Activated CD4-positive, alpha-beta memory T cell treated with anti-CD3 and anti-CD28 coated beads for 36 hours (primary cell): ENCODE measurements around the gene PARP15. TPM values are rescaled to one million over a fixed set of nuclear protein-coding genes. Genes with fewer than 3 reads are reported as not detected.
A peak's percentile ranks its signal among the peaks of the same experiment; 100 is the strongest.
"Not testable (repeated sequence)": the region's sequence is repeated elsewhere in the genome, so short reads cannot be mapped to it uniquely, and the experiment has no call there.

Experiments
- CTCF ChIA-PET: fragments of 350-600 bp; sonication (Branson Sonifier 250); formaldehyde crosslinking; loops from one replicate; lab custom pipeline; 2021; ENCODE audit warnings: antibody characterized with exemption, inconsistent platforms; lab: Charles Lee
- POLR2A ChIA-PET: fragments of 350-600 bp; sonication (Branson Sonifier 250); formaldehyde crosslinking; loops from one replicate; lab custom pipeline; 2021; ENCODE audit warnings: antibody characterized with exemption; lab: Charles Lee
- DNase-seq: peaks from one replicate; pipeline ENCODE4 v3.0.0-alpha.2; 2020
- H3K27ac Mint-ChIP-seq: one replicate; pipeline ENCODE4 v1.8.0; 2021; ENCODE audit warnings: mixed read lengths
- H3K27me3 Mint-ChIP-seq: one replicate; pipeline ENCODE4 v1.8.0; 2021; ENCODE audit warnings: mixed read lengths
- H3K36me3 Mint-ChIP-seq: one replicate; pipeline ENCODE4 v1.8.0; 2021; ENCODE audit warnings: mixed read lengths
- H3K4me1 Mint-ChIP-seq: one replicate; pipeline ENCODE4 v1.8.0; 2021; ENCODE audit warnings: low read depth, mixed read lengths
- H3K4me3 Mint-ChIP-seq: one replicate; pipeline ENCODE4 v1.8.0; 2021; ENCODE audit warnings: mild to moderate bottlenecking, mixed read lengths
- H3K9me3 Mint-ChIP-seq: one replicate; pipeline ENCODE4 v1.8.0; 2021; ENCODE audit warnings: mixed read lengths
- intact Hi-C: fragments of 100-400 bp; cut with micrococcal nuclease; formaldehyde crosslinking; loops from one replicate; pipeline ENCODE4 v1.15.1; 2023
- total RNA-seq, 2 experiments: library from RNA; stranded (reverse); gene quantifications; one replicate each; pipeline ENCODE4 v1.2.3, GENCODE V29; 2021

PARP15 gene
- total RNA-seq, 2 experiments from 2014 or later = 9.1 to 11.0 TPM

DNA sequence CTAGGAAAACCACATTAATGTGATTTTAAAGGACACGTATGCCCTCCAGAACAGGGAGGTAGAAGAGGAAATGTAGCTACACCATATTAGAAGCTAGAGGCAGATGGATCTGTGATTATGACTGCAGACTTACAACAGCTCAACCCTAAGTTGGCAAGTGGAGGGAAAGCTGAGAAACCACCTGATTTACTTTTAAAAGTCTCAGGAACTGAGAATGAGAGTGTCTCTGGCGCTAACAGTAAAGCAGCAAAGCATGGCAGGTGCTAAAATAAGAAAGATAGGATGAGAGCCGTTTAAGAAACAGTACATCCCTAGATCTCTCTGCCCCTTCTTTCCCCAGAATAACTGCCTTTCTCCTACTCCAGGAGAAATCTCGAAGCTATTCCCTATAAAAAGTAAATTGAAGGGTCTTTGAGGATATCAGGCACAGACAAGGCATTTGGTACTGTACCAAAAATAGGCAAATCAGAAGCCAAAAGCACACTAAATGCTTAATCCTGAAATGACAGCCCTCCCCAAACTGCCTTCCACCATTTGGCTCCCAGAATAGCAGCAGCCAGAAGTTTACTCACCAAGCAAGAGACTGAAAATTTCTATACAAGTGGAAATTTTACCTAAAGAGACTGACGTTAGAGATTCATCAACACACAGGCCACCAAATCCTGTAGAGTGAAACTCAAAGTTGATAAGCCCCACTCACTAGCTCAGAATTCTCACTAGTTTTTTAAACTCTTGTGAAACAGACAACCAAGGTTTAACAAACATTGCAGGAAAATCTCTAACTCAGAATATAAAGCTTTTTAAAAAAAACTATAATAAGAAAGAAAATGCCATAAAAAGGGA, 68.9 kb downstream of the PARP15 start:
- intact Hi-C loops = loop anchor here (1.0 to 2.0 kb wide), 3 partner anchors 14 to 70 kb away; no protein-coding TSS in a partner anchor
- CTCF ChIA-PET = interaction anchor here (1.0 to 2.6 kb wide), 3 partner anchors 15 to 85 kb away, joined by 3 to 10 read pairs (median 5); no protein-coding TSS in a partner anchor
- peaks cover 35% of the 10 kb centered on the region for H3K4me1 Mint-ChIP-seq
- POLR2A ChIA-PET = interaction anchor here (0.6 to 1.5 kb wide), 3 partner anchors 23 to 82 kb away, joined by 3 to 4 read pairs (median 4); partner anchors contain the start of genes DTX3L and PARP9
- peak; percentile 31 for DNase-seq
- no peaks in the 10 kb centered on the region for H3K27me3 Mint-ChIP-seq
- H3K4me3 Mint-ChIP-seq = peak overlapping the region; percentile 6
- no peaks in the 10 kb centered on the region for H3K9me3 Mint-ChIP-seq
- H3K27ac Mint-ChIP-seq = peak overlapping the region; percentile 65
- H3K36me3 Mint-ChIP-seq = no peaks in the 10 kb centered on the region

DNA sequence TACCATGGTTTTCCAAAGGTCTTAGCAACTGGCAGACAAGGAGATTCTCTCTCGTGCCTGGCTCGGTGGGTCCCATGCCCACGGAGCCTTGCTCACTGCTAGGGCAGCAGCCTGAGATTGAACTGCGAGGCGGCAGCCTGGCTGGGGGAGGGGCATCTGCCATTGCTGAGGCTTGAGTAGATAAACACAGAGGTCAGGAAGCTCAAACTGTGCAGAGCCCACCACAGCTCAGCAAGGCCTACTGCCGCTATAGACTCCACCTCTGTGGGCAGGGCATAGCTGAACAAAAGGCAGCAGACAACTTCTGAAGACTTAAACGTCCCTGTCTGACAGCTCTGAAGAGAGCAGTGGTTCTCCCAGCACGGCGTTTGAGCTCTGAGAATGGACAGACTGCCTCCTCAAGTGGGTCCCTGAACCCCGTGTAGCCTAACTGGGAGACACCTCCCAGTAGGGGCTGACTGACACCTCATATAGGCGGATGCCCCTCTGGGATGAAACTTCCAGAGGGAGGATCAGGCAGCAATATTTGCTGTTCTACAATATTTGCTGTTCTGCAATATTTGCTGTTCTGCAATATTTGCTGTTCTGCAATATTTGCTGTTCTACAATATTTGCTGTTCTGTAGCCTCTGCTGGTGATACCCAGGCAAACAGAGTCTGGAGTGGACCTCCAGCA, 73.9 kb downstream of the PARP15 start:
- H3K27ac Mint-ChIP-seq, H3K36me3 Mint-ChIP-seq, H3K4me3 Mint-ChIP-seq, H3K9me3 Mint-ChIP-seq, H3K4me1 Mint-ChIP-seq, POLR2A ChIA-PET, H3K27me3 Mint-ChIP-seq, DNase-seq, intact Hi-C loops, CTCF ChIA-PET: not testable (repeated sequence)

DNA sequence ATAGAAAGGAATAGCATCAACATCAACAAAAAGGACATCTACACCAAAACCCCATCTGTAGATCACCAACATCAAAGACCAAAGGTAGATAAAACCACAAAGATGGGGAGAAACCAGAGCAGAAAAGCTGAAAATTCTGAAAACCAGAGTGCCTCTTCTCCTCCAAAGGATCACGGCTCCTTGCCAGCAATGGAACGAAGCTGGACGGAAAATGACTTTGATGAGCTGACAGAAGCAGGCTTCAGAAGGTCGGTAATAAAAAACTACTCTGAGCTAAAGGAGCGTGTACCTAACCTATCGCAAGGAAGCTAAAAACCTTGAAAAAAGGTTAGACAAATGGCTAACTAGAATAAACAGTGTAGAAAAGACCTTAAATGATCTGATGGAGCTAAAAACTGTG, 74.5 kb downstream of the PARP15 start:
- H3K4me1 Mint-ChIP-seq, H3K27me3 Mint-ChIP-seq, H3K4me3 Mint-ChIP-seq, CTCF ChIA-PET, H3K9me3 Mint-ChIP-seq, POLR2A ChIA-PET, intact Hi-C loops, DNase-seq, H3K36me3 Mint-ChIP-seq, H3K27ac Mint-ChIP-seq: not testable (repeated sequence)

DNA sequence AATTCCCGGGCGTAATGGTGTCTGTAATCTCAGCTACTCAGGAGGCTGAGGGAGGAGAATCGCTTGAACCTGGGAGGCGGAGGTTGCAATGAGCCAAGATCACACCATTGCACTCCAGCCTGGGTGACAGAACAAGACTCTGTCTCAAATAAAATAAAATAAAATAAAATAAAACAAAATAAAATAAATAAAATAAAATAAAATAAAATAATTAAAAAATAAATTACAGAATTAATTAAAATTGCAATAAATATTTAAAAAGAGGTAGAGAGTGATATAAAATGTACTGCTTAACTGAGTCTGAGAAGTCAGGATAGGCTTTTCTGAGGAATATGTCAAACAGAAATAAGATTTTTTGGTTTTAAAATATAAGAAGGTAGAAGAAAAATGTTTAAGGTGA, 80.9 kb downstream of the PARP15 start:
- intact Hi-C loops, H3K36me3 Mint-ChIP-seq, H3K4me3 Mint-ChIP-seq, H3K9me3 Mint-ChIP-seq, CTCF ChIA-PET, H3K27me3 Mint-ChIP-seq, H3K27ac Mint-ChIP-seq, POLR2A ChIA-PET, DNase-seq: not testable (repeated sequence)
- peaks cover 14% of the 10 kb centered on the region for H3K4me1 Mint-ChIP-seq

DNA sequence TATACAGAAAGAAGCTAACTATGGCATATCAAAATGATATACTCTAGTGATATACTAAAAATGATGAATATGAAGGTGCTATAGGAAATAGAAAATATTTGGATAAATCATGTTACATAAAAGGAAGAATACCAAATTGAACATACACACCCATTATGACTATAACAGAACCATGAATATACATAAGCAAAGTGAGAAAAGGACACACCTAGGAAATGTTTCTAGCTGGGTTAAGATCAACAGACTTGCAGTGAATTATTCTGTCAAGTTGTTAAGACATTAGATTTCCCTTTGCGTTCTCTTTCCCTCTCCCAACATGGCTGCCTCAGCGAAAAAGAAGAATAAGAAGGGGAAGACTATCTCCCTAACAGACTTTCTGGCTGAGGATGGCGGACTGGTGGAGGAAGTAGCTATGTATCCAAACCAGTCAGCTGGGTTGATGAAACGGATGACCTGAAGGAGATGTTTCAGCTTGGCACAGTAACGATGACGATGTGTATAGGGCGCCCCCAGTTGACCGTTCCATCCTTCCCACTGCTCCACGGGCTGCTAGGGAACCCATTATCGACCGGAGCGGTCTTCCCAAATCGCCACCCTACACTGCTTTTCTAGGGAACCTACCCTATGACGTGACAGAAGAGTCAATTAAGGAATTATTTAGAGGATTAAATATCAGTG, 83.0 kb downstream of the PARP15 start:
- no peaks in the 10 kb centered on the region for H3K36me3 Mint-ChIP-seq
- no peak overlapping the region for H3K27ac Mint-ChIP-seq
- ChIA-PET CTCF (no interaction called here), POLR2A (no interaction called here)
- H3K27me3 Mint-ChIP-seq = peaks cover 4% of the 10 kb centered on the region
- H3K9me3 Mint-ChIP-seq = peaks cover 9% of the 10 kb centered on the region
- peaks cover 14% of the 10 kb centered on the region for H3K4me1 Mint-ChIP-seq
- no peak overlapping the region for H3K4me3 Mint-ChIP-seq
- DNase-seq = no peak
- intact Hi-C loops = loop anchor here (2.0 kb wide), 1 partner anchor 14 kb away; no protein-coding TSS in a partner anchor

DNA sequence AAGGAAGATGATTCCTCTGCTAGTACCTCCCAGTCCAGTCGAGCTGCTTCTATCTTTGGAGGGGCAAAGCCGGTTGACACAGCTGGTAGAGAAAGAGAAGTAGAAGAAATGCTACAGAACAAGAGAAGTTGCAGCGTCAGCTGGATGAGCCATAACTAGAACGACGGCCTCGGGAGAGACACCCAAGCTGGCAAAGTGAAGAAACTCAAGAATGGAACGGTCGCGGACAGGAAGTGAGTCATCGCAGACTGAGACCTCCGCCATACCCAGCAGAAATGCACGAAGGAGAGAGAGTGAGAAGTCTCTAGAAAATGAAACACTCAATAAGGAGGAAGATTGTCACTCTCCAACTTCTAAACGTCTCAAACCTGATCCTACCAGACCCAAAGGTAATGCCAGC, 84.2 kb downstream of the PARP15 start:
- intact Hi-C loops = loop anchor here (2.0 kb wide), 1 partner anchor 15 kb away; no protein-coding TSS in a partner anchor
- Mint-ChIP-seq H3K36me3 (no peaks in the 10 kb centered on the region), H3K27me3 (peaks cover 4% of the 10 kb centered on the region), H3K27ac (no peak overlapping the region), H3K4me1 (peaks cover 14% of the 10 kb centered on the region), H3K4me3 (no peak overlapping the region), H3K9me3 (peaks cover 9% of the 10 kb centered on the region)
- CTCF ChIA-PET = interaction anchor here (1.0 kb wide), 1 partner anchor 16 kb away, joined by 3 read pairs; no protein-coding TSS in a partner anchor
- peak; percentile 77 for DNase-seq
- POLR2A ChIA-PET = interaction anchor here (0.9 kb wide), 1 partner anchor 51 kb away, joined by 3 read pairs; no protein-coding TSS in a partner anchor

DNA sequence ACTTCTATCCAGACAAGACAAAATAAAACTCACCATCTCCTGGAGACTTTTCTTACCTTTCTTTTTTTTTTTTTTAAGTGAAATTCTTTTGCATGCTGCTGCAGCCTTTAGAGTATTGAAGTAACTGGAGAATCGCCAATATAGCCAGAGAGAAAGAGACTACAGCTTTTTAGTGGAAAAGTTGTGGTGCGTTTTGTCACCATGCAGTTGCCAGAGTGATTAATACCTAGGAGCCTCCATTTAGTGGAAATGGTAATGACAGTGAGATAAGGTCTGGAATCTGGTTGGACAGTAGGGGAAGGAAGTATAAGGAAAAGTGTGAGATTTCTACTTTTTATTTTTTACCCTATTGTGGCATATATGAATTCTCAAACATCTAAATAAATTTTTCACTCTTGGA, 85.1 kb downstream of the PARP15 start:
- H3K9me3 Mint-ChIP-seq = peaks cover 9% of the 10 kb centered on the region
- H3K27ac Mint-ChIP-seq = no peak overlapping the region
- H3K4me3 Mint-ChIP-seq = no peak overlapping the region
- H3K36me3 Mint-ChIP-seq = no peaks in the 10 kb centered on the region
- CTCF ChIA-PET = interaction anchor here (0.7 kb wide), 1 partner anchor 1030 kb away, joined by 3 read pairs; no protein-coding TSS in a partner anchor
- DNase-seq = no peak
- H3K27me3 Mint-ChIP-seq = peaks cover 4% of the 10 kb centered on the region
- H3K4me1 Mint-ChIP-seq = peaks cover 14% of the 10 kb centered on the region
- intact Hi-C loops = no loop called here
- POLR2A ChIA-PET = no interaction called here

DNA sequence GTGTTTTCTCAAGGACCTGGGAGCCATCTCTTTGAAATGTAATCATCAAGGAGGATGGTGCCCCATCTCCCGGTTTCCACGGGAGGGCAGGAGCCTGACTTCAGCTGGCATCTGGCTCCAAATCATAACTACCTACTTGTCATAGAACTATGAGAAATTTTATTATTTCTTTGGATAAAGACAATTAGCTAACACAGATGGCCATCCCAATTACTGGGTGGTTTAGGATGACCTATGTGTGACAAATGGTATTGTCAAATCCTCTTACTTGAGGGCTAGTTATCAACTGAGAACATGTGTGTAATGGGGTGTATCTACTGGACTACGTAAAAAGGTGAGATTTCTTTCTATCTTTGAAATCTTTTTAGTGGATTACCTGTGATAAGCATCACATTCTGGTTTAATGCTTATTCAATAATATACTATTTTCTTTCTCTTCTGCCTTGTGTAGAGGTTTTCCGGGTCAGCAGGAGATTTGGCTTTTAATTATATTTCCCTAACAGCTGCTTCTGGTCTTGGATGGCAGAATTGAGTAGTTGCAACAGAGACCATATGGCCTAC, 87.9 kb downstream of the PARP15 start:
- peaks cover 4% of the 10 kb centered on the region for H3K27me3 Mint-ChIP-seq
- POLR2A ChIA-PET = no interaction called here
- intact Hi-C loops = no loop called here
- peaks cover 29% of the 10 kb centered on the region for H3K4me1 Mint-ChIP-seq
- peaks cover 9% of the 10 kb centered on the region for H3K9me3 Mint-ChIP-seq
- no peaks in the 10 kb centered on the region for H3K36me3 Mint-ChIP-seq
- CTCF ChIA-PET = no interaction called here
- H3K4me3 Mint-ChIP-seq = no peak overlapping the region
- H3K27ac Mint-ChIP-seq = no peak overlapping the region
- DNase-seq = no peak

DNA sequence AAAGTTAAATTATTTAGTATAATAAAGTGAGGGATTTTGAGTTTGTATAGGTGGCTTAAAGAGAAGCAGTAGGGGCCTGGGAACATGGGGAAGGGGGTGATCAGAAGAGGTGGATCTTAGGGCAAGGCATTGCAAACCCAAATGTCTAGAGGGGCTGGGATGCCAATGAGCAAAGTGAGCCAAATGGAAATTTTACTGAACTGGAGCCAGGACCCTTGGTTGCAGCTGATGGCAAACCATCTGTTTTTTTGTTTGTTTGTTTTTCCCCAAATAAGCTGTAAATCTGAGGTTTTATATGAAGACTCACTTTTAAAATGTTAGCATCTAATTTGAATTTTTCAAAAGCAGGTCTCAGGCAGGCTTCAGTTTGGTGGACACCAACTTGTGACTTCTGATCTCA, 88.4 kb downstream of the PARP15 start:
- H3K27ac Mint-ChIP-seq = no peak overlapping the region
- CTCF ChIA-PET = no interaction called here
- POLR2A ChIA-PET = no interaction called here
- H3K36me3 Mint-ChIP-seq = no peaks in the 10 kb centered on the region
- H3K27me3 Mint-ChIP-seq = peaks cover 4% of the 10 kb centered on the region
- DNase-seq = no peak
- H3K4me3 Mint-ChIP-seq = no peak overlapping the region
- intact Hi-C loops = no loop called here
- H3K4me1 Mint-ChIP-seq = peaks cover 28% of the 10 kb centered on the region
- H3K9me3 Mint-ChIP-seq = peaks cover 4% of the 10 kb centered on the region

DNA sequence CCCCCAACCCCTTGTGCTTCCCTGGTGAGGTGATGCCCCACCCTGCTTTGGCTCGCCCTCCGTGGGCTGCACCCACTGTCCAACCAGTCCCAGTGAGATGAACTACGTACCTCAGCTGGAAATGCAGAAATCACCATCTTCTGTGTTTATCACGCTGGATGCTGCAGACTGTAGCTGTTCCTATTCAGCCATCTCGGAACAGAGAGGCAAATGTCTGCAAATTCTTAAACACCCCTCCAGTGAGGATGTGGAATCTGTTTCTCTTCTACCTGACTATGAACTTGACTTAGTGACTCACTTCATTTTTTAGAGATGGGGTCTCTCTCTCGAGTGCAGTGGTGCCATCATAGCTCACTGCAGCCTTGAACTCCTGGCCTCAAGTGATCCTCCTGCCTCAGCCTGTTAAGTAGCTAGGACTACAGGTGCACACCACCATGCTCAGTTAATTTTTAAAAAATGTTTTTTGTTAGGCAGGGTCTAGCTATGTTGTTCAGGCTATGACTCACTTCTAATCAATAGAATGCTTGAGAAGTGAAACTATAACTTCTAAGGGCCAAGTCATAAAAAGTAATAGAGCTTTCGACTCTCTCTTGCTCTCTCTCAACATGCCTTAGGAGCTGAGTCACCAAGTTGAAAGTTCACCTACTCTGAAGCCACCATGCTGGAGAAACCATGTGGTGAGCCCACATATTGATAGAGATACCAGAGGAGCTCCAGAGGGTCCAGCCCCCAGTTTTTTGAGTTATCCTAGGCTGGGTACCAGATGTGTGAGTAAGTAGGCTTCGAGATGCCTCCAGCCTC, 91.7 kb downstream of the PARP15 start:
- DNase-seq = peak; percentile 64
- Mint-ChIP-seq H3K9me3 (no peaks in the 10 kb centered on the region), H3K27ac (peak overlapping the region; percentile 25), H3K27me3 (no peaks in the 10 kb centered on the region), H3K4me1 (peaks cover 15% of the 10 kb centered on the region), H3K36me3 (no peaks in the 10 kb centered on the region), H3K4me3 (no peak overlapping the region)
- CTCF ChIA-PET = interaction anchor here (1.1 to 2.1 kb wide), 5 partner anchors 10 to 111 kb away, joined by 3 to 27 read pairs (median 4); partner anchors contain the start of genes DTX3L, PARP14 and PARP9
- POLR2A ChIA-PET = interaction anchor here (0.7 to 1.4 kb wide), 6 partner anchors 18 to 154 kb away, joined by 3 to 7 read pairs (median 4); partner anchors contain the start of genes DTX3L, KPNA1, PARP15 and PARP9
- intact Hi-C loops = loop anchor here (1.0 kb wide), 3 partner anchors 10 to 93 kb away; no protein-coding TSS in a partner anchor

DNA sequence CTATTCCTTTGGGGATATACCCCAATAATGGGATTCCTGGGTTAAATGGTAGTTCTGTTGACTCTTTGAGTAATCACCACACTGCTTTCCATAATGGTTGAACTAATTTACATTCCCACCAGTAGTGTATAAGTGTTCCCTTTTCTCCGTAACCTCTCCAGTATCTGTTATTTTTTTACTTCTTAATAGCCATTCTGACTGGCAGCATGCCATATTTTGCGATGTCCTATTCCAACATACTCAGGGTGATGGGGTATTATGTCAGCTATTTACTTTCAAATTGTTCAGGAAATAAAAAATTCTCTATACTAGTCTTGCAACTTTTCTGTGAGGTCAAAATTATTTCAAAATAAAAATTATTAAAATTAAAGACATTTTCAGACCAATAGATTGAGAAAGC, 94.1 kb downstream of the PARP15 start:
- Mint-ChIP-seq H3K27ac (no peak overlapping the region), H3K36me3 (no peaks in the 10 kb centered on the region), H3K4me3 (no peak overlapping the region), H3K9me3 (peaks cover 4% of the 10 kb centered on the region), H3K27me3 (no peaks in the 10 kb centered on the region), H3K4me1 (peaks cover 18% of the 10 kb centered on the region)
- intact Hi-C loops = no loop called here
- CTCF ChIA-PET = no interaction called here
- POLR2A ChIA-PET = no interaction called here
- no peak for DNase-seq
